DMS53 (cell line): ENCODE results near the gene RTN4IP1.
A peak's percentile ranks its signal among the peaks of the same experiment; 100 is the strongest.

Experiments
- DNase-seq: peaks from one replicate; lab custom pipeline; 2025; lab: John Stamatoyannopoulos, UW

The RTN4IP1 gene, protein sequence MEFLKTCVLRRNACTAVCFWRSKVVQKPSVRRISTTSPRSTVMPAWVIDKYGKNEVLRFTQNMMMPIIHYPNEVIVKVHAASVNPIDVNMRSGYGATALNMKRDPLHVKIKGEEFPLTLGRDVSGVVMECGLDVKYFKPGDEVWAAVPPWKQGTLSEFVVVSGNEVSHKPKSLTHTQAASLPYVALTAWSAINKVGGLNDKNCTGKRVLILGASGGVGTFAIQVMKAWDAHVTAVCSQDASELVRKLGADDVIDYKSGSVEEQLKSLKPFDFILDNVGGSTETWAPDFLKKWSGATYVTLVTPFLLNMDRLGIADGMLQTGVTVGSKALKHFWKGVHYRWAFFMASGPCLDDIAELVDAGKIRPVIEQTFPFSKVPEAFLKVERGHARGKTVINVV

DNA sequence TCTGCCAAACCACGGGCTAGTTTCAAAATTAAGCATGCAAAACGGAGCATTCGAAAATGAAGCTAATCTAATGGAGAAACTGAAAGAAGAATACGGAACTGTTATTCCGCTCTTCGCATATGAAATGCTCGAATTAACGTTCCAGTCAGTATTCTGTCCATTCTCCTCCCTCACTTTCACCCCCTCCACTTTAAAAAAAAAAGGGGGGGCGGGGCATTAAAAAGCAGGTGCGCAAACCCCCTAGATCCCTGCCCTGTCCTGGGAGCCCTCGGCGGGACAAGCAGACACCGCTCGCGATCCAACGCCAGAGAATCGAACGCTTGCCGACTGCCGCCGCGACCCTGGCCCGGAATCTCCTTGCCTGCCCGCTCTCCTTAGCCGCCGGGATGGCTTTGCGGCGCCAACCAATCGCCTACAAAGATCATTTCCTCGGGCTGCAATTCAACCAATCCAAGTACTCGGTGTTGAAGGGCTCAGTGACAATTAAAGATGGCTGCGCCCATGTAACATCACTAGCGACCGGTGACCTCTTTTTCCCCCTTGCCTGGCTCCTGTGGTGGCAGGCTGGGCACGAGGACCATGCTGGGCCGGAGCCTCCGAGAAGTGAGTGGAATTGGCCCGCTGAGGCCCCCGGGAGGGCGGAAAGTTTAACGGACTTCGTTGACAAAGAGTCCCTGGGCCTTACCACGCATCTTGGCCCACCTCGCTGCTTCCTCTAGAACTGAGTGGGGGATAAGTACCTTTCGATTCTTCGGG, at the start of gene RTN4IP1, which contains the start of gene QRSL1:
TSS of gene RTN4IP1 (minus strand) at position 396 of the 756 bp plus-strand sequence. CDS start 477 bp downstream, outside the sequence.
TSS of gene QRSL1 (plus strand) at position 476 of the 756 bp plus-strand sequence. CDS start at position 580, 104 bp downstream.
- peak; percentile 91 for DNase-seq

GRCh38 chr6:106677282-106677681, 48.0 kb upstream of the RTN4IP1 start:
- no peak for DNase-seq

DNA sequence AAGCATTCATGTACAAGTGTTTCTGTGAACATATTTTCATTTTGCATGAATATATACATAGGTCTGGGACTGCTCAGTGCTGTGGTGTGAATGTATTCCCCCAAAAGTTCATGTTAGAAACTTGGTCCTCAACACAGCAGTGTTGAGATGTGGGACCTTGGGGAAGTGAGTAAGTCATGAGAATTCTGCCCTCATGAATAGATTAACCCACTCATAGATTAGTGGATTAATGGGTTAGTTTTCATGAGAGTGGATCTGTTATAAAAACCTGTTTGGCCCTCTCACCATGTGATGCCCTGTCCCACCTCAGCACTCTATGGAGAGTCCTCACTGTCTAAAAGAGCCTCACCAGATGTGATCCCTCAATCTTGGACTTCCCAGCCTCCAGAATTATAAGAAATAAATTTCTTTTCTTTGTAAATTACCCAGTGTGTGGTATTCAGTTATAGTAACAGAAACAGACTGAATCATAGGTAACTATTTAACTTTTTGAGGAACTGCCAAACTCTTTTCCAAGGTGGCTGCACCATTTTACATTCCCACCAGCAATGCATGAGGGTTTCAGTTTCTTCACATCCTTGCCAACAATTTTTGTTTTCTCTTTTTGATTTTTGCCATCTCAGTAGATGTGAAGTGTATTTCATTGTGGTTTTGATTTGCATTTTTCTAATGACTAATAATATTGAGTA, 45.4 kb upstream of the RTN4IP1 start:
- DNase-seq: no peak

DNA sequence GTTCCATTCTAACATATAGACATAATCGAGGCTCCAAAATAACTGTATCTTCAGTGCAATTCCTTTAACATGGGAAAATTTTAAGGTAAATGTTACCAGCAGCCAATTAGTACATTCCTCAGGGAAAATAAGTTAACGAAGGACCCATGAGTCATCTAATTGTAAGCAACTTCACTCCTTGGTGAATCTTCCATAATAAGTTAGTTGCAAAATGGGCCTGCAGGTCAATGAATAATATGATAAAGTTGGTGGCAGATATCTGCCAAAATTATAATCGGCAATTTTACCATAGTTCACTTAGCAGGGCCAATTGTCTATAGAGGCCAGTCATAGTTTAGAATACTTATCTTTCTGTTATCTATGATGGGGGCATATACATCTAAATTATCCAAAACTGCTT, 42.4 kb upstream of the RTN4IP1 start:
- no peak for DNase-seq

- peak; percentile 2 for DNase-seq
Observed at GRCh38 chr6:106670236-106670635, 40.9 kb upstream of the RTN4IP1 start.

GRCh38 chr6:106667022-106667402, 37.7 kb upstream of the RTN4IP1 start:
- no peak for DNase-seq

GRCh38 chr6:106666282-106667021, 37.2 kb upstream of the RTN4IP1 start:
- DNase-seq: no peak

DNA sequence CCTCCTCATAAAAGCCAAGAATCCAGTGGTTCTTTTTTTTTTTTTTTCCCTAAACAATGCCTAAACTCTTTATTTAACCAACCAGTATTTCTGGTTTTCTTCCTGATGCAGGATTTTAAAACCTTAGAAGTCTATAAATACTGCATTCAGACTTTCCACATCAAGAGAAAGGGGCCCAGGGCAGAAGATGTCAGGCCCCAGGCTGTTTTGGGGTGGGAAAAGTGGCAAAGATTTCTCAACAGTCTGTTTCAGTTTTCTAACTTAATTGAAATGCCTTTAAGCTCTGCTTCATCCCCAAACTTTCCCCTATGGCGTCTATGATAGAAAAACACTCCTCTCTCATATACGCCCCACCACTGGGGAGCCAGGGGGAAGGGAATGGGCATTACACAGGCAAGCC, 33.2 kb upstream of the RTN4IP1 start:
- DNase-seq: no peak

DNA sequence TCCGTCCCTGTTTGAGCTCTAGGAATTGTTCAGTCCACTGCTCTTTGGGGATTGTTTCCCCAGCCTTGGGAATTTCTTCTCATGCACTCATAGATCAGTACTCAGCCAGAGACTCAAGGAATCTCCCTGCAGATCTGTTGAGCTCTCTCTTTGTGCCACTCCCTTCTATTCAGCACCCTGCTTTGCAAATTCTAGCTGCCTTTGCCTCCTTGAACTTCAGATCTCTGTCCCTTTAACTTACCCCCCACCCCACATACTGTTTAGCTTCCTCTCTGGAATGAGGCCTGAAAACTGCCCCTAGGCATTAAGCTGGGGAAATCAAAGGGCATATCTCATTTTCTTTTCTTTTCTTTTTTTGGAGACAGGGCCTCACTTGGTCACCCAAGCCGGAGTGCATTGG, 30.6 kb upstream of the RTN4IP1 start:
- DNase-seq: no peak

DNA sequence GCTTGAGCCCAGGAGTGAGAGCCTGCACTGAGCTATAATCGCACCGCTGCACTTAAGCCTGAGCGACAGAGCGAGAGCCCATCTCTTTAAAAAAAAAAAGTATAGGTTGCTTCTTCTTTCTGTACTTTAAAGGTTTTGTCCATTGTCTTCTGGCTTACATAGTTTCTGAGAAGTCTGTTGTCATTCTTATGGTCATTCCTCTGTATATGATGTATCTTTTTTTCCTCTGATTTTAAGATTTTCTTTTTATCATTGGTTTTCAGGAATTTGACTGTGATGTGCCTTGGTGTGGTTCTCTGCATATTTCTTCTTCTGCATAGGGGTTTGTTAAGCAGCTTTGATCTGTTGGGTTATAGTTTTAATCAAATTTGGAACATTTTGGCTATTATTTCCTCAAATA, 29.2 kb upstream of the RTN4IP1 start:
- DNase-seq: peak; percentile 7

DNA sequence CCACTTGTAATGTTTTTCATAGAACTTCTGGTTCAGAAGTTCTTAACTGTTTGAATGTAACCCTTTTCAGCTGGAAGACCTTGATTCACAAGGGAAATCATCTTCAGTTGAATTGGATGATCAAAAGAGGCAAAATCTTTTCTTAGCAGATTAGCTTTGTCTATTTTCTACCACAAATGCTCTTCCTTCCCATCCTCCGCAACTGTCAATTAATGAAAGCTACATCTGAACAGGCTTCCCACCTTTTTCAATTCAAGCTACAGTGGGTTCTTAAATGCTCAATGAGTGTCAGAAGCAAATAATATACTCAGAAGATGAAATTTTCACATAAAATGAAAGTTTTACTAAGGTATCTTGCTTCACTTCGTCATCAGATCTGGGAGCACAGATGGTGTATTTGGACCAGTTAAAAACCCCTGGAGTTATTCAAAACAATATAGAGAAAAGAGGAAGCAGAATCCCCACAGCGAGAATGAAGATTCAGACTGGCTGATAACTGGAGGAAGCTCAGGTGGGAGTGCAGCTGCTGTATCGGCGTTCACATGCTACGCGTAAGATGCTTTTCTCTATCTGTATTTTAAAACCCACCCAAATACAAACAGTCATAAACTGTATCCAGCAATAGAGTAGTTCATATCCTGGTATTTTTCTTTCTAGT, 19.5 kb upstream of the RTN4IP1 start:
- no peak for DNase-seq

- no peak for DNase-seq
Observed at GRCh38 chr6:106643061-106643460, 13.8 kb upstream of the RTN4IP1 start.

GRCh38 chr6:106642476-106642875, 13.2 kb upstream of the RTN4IP1 start:
- DNase-seq: no peak

GRCh38 chr6:106639812-106640211, 10.5 kb upstream of the RTN4IP1 start:
- DNase-seq: no peak

DNA sequence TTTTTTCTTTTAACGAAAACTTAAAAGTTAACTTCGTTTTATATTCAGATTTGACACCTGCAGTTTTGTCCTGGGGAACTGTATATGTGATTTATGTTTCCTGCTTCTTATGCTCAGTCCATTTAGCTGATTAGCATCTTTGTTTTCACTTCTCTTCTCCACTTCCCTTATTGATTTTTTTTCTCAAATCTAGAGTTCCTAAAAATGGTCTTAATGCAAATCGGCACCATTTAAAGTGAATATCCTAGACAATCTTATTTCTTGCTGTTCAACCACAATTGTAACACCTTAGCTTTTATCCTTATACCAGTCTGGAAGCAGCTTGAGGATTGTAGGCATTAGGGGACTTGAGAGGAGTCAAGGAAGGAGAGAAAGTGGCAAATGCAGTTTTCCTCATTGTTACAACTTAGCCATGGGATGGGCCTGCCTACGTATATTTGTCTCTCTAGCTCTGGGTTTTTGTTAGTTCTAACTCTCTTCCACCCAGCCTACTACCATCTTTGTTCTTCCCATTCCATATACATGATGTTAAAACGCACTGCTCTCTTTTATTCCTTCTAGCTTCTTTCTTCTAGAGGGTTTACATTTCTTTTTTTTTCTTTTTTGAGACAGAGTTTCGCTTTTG, 8.5 kb upstream of the RTN4IP1 start:
- no peak for DNase-seq

GRCh38 chr6:106637051-106637716, 7.9 kb upstream of the RTN4IP1 start:
- DNase-seq: no peak

DNA sequence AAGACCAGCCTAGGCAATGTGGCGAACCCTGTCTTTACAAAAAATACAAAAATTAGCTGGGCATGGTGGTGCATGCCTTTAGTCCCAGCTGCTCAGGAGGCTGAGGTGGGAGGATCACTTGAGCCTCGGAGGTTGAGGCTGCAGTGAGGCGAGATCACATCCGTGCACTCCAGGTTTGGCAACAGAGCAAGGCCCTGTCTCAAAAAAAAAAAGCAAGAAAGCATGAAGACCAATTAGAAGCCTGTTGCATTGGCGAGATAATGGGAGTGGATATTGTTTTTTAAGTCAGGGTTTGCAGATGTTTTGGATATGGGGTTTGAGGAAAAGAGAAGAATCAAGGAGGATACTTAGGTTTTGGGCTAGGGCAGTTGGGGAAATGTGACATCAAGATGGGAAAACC, 5.3 kb upstream of the RTN4IP1 start:
- DNase-seq: no peak

DNA sequence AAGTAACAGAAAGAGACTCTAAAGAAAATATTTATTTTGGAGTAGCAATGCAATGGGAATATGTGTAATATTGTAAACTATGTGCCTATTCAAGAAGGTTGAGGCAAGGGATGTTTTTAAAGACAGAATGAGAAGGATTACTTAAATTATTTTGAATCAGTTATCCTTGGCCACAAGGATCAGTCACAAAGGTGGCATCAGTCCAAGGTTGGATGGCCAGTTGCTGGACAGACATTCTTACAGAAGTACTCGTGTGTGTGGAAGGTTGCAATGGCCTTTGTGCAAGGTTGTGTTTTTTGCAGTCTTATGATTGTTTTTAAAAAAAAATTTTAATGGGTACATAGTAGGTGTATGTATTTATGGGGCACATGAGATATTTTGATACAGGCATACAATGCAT, 2.0 kb upstream of the RTN4IP1 start:
- DNase-seq: no peak

- peak; percentile 10 for DNase-seq
Observed at GRCh38 chr6:106630366-106630765, 1.1 kb upstream of the RTN4IP1 start.

DNA sequence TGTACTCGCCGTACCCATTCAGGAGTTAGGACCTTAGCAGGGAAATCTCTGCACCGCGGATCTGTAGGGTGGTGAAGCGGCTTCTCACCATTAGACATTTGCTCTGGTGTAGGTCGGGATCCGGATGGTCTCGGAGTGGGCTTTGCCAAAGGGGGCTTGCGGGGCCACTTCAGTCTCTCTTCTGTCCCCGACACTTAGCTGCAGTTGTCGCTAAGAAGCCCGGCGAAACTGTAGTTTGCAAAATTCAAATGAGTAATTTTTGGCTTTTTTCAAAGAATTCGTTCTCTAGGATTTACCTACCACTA, 513 bp upstream of the RTN4IP1 start:
- no peak for DNase-seq
